ENCODE measurements around the gene CUL3.

DNA sequence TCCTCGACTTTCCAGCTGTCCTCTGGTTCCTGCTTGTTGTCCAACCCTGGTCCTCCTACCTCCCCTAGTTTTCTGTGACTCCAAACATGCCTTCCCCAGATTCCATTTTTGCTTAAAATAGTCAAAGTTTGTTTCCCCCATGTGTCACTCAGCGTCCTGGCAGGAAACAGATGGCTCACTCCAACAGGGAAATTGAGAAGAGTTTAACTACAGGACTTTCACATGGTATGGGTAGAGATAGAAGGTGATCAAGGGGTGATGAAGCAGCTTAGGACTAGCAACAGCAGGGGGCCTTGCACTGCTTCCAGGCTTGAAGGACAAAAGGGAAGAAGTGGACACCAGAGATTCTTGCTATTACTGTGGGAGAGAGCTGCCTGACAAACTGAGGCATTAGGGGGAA lies 6.1 kb upstream of the CUL3 start:
- TF ChIP-seq, protein P1, sequence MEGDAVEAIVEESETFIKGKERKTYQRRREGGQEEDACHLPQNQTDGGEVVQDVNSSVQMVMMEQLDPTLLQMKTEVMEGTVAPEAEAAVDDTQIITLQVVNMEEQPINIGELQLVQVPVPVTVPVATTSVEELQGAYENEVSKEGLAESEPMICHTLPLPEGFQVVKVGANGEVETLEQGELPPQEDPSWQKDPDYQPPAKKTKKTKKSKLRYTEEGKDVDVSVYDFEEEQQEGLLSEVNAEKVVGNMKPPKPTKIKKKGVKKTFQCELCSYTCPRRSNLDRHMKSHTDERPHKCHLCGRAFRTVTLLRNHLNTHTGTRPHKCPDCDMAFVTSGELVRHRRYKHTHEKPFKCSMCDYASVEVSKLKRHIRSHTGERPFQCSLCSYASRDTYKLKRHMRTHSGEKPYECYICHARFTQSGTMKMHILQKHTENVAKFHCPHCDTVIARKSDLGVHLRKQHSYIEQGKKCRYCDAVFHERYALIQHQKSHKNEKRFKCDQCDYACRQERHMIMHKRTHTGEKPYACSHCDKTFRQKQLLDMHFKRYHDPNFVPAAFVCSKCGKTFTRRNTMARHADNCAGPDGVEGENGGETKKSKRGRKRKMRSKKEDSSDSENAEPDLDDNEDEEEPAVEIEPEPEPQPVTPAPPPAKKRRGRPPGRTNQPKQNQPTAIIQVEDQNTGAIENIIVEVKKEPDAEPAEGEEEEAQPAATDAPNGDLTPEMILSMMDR (conservative IDR thresholded peaks at IDR 0.05; ENCODE audit: low read depth, low read length), result no peak
- no peak for TF ChIP-seq EZH2 (IDR thresholded peaks at IDR 0.05; ENCODE audit: borderline replicate concordance, low read depth, low read length, poor library complexity, severe bottlenecking)

Measured in A673 (cell line).